GM12878 (cell line): ENCODE data around the gene KCNK1. TPM values are rescaled to one million over a fixed set of nuclear protein-coding genes. Genes with fewer than 3 reads are reported as not detected.

Source experiments
- CEBPB ChIP-seq, 2 experiments: fragments of 150-350 bp in 1 of 2; IDR thresholded peaks; 2 replicates each; pipeline ENCODE4 v1.6.1; 2012 to 2014; ENCODE audit warnings: low read depth in 2 of 2, low read length in 2 of 2, borderline replicate concordance in 1 of 2, inconsistent platforms in 1 of 2
- E2F8 ChIP-seq: fragments of 450-650 bp; IDR thresholded peaks from 2 replicates; pipeline ENCODE4 v1.6.1; 2018; ENCODE audit warnings: mild to moderate bottlenecking, low read depth, moderate library complexity; ENCODE audit not compliant: partially characterized antibody
- ELK1 ChIP-seq: IDR thresholded peaks from 2 replicates; pipeline ENCODE4 v1.6.1; 2012; ENCODE audit warnings: low read depth, low read length, improper control_type of control experiment
- FOXK2 ChIP-seq: fragments of 450-650 bp; IDR thresholded peaks from 2 replicates; pipeline ENCODE4 v1.6.1; 2017; ENCODE audit warnings: mild to moderate bottlenecking, moderate library complexity
- GABPA ChIP-seq: IDR thresholded peaks from 2 replicates; pipeline ENCODE4 v1.6.1; 2014; ENCODE audit warnings: antibody characterized with exemption, low read depth, mild to moderate bottlenecking, inconsistent platforms
- HDAC6 ChIP-seq: fragments of 200-600 bp; sonication (generic); IDR thresholded peaks from one replicate; pipeline ENCODE4 v1.8.0; 2017; ENCODE audit warnings: antibody characterized with exemption; ENCODE audit not compliant: unreplicated experiment
- HDGF ChIP-seq: fragments of 450-650 bp; IDR thresholded peaks from 2 replicates; pipeline ENCODE4 v1.6.1; 2016; ENCODE audit warnings: antibody characterized with exemption
- MTA3 ChIP-seq: IDR thresholded peaks from 2 replicates; pipeline ENCODE4 v1.6.1; 2012; ENCODE audit warnings: low read length, inconsistent platforms, borderline replicate concordance
- MXI1 ChIP-seq: fragments of 150-350 bp; IDR thresholded peaks from 2 replicates; pipeline ENCODE4 v1.6.1; 2011; ENCODE audit warnings: low read depth, mild to moderate bottlenecking, inconsistent platforms, low read length, improper control_type of control experiment
- MYC ChIP-seq: IDR thresholded peaks from 2 replicates; pipeline ENCODE4 v1.6.1; 2011; ENCODE audit warnings: mild to moderate bottlenecking, low read length, moderate library complexity, inconsistent platforms; ENCODE audit not compliant: insufficient read depth, insufficient replicate concordance, insufficient read length, severe bottlenecking
- NR2F1 ChIP-seq: fragments of 450-650 bp; conservative IDR thresholded peaks from 2 replicates; pipeline ENCODE4 v1.6.1; 2017; ENCODE audit warnings: mild to moderate bottlenecking
- PAX5 ChIP-seq: IDR thresholded peaks from 2 replicates; pipeline ENCODE4 v1.6.1; 2011; ENCODE audit warnings: low read depth, low read length, borderline replicate concordance
- RAD51 ChIP-seq: fragments of 450-650 bp; IDR thresholded peaks from 2 replicates; pipeline ENCODE4 v1.6.1; 2016; ENCODE audit warnings: moderate library complexity, mild to moderate bottlenecking, inconsistent platforms
- RCOR1 ChIP-seq: conservative IDR thresholded peaks from 2 replicates; pipeline ENCODE4 v1.6.1; 2012; ENCODE audit warnings: low read depth, low read length, improper control_type of control experiment
- RFX5 ChIP-seq: IDR thresholded peaks from 2 replicates; pipeline ENCODE4 v1.6.1; 2011; ENCODE audit warnings: low read depth, low read length, improper control_type of control experiment
- SIX5 ChIP-seq: IDR thresholded peaks from 2 replicates; pipeline ENCODE4 v1.6.1; 2011; ENCODE audit warnings: mild to moderate bottlenecking, low read depth, low read length, moderate library complexity; ENCODE audit not compliant: severe bottlenecking
- SMAD5 ChIP-seq: IDR thresholded peaks from 2 replicates; pipeline ENCODE4 v1.6.1; 2016; ENCODE audit warnings: antibody characterized with exemption, low read depth
- SMC3 ChIP-seq: IDR thresholded peaks from 2 replicates; pipeline ENCODE4 v1.6.1; 2011; ENCODE audit warnings: low read length, improper control_type of control experiment, borderline replicate concordance
- ZZZ3 ChIP-seq: IDR thresholded peaks from 2 replicates; pipeline ENCODE4 v1.6.1; 2011; ENCODE audit warnings: low read depth; ENCODE audit not compliant: control insufficient read depth, insufficient read length
- polyA plus RNA-seq, 11 experiments: library from polyadenylated mRNA; depleted of rRNA in 4 of 11; unstranded in 6 of 11; stranded (reverse) in 5 of 11; fragments of >200 nt; fragmentation: Nextera tagmentation in 4 of 11; fragmentation: Illumina TruSeq in 1 of 11; extraction: Ambion mirVana in 4 of 11; extraction: Trizol in 1 of 11; gene quantifications; 1 replicate in 1 of 11; 2 replicates in 10 of 11; pipeline versions ENCODE4 v1.2.1 to v1.2.3, GENCODE V29; 2011 to 2016; ENCODE audit warnings: inconsistent platforms in 2 of 11, missing spikeins in 2 of 11, low read depth in 1 of 11
- total RNA-seq, 4 experiments: library from RNA; depleted of rRNA in 3 of 4; stranded (reverse); fragments of >200 nt in 3 of 4; fragmentation: Illumina TruSeq in 1 of 4; extraction: Trizol in 1 of 4; gene quantifications; 2 replicates each; pipeline versions ENCODE4 v1.2.1 to v1.2.3, GENCODE V29; 2013 to 2021
- TF ChIP-seq, protein P1 (sequence below): fragments of 450-650 bp; IDR thresholded peaks from 2 replicates; pipeline ENCODE4 v1.6.1; 2017; ENCODE audit warnings: mild to moderate bottlenecking, moderate library complexity
- TF ChIP-seq, protein P2 (sequence below): fragments of 450-650 bp; IDR thresholded peaks from 2 replicates; pipeline ENCODE4 v1.6.1; 2016; ENCODE audit warnings: mild to moderate bottlenecking
- TF ChIP-seq, protein P3 (sequence below): IDR thresholded peaks from 2 replicates; pipeline ENCODE4 v1.6.1; 2011; ENCODE audit warnings: low read depth, mild to moderate bottlenecking, low read length, moderate library complexity, borderline replicate concordance; ENCODE audit errors: extremely low read depth

The KCNK1 gene
- total and polyA plus RNA-seq, 10 of the 15 experiments (the other 5 are each of a cell fraction or from before 2014, with no cell fraction given): 9.4 to 27.6 (median 15.1) TPM

- TF ChIP-seq GABPA: no peak
- TF ChIP-seq, protein P1, sequence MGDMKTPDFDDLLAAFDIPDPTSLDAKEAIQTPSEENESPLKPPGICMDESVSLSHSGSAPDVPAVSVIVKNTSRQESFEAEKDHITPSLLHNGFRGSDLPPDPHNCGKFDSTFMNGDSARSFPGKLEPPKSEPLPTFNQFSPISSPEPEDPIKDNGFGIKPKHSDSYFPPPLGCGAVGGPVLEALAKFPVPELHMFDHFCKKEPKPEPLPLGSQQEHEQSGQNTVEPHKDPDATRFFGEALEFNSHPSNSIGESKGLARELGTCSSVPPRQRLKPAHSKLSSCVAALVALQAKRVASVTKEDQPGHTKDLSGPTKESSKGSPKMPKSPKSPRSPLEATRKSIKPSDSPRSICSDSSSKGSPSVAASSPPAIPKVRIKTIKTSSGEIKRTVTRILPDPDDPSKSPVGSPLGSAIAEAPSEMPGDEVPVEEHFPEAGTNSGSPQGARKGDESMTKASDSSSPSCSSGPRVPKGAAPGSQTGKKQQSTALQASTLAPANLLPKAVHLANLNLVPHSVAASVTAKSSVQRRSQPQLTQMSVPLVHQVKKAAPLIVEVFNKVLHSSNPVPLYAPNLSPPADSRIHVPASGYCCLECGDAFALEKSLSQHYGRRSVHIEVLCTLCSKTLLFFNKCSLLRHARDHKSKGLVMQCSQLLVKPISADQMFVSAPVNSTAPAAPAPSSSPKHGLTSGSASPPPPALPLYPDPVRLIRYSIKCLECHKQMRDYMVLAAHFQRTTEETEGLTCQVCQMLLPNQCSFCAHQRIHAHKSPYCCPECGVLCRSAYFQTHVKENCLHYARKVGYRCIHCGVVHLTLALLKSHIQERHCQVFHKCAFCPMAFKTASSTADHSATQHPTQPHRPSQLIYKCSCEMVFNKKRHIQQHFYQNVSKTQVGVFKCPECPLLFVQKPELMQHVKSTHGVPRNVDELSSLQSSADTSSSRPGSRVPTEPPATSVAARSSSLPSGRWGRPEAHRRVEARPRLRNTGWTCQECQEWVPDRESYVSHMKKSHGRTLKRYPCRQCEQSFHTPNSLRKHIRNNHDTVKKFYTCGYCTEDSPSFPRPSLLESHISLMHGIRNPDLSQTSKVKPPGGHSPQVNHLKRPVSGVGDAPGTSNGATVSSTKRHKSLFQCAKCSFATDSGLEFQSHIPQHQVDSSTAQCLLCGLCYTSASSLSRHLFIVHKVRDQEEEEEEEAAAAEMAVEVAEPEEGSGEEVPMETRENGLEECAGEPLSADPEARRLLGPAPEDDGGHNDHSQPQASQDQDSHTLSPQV: no peak
- TF ChIP-seq MYC: no peak
- no peak for TF ChIP-seq RCOR1
- TF ChIP-seq ELK1: no peak
- peak; percentile 85 for TF ChIP-seq PAX5
- TF ChIP-seq NR2F1: 0 out of 2 replicates have a peak, but pooled peaks have one; percentile 33
- no peak for TF ChIP-seq SIX5
- TF ChIP-seq, protein P2, sequence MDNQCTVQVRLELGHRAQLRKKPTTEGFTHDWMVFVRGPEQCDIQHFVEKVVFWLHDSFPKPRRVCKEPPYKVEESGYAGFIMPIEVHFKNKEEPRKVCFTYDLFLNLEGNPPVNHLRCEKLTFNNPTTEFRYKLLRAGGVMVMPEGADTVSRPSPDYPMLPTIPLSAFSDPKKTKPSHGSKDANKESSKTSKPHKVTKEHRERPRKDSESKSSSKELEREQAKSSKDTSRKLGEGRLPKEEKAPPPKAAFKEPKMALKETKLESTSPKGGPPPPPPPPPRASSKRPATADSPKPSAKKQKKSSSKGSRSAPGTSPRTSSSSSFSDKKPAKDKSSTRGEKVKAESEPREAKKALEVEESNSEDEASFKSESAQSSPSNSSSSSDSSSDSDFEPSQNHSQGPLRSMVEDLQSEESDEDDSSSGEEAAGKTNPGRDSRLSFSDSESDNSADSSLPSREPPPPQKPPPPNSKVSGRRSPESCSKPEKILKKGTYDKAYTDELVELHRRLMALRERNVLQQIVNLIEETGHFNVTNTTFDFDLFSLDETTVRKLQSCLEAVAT: no peak
- TF ChIP-seq HDAC6: no peak
- no peak for TF ChIP-seq ZZZ3
- no peak for TF ChIP-seq SMAD5
- TF ChIP-seq HDGF: no peak
- TF ChIP-seq CEBPB (IDR thresholded peaks at IDR 0.05; ENCODE audit: borderline replicate concordance in 1 of 2, low read depth in 2 of 2, low read length in 2 of 2): peak in 1 of 2 experiments; percentile 80; a peak in 1 of 4 replicates
- TF ChIP-seq RFX5: no peak
- TF ChIP-seq MTA3: no peak
- no peak for TF ChIP-seq SMC3
- TF ChIP-seq, protein P3, sequence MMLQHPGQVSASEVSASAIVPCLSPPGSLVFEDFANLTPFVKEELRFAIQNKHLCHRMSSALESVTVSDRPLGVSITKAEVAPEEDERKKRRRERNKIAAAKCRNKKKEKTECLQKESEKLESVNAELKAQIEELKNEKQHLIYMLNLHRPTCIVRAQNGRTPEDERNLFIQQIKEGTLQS: no peak
- TF ChIP-seq E2F8: no peak
- no peak for TF ChIP-seq MXI1
- TF ChIP-seq FOXK2: no peak
- TF ChIP-seq RAD51: peak; percentile 9; the same call in 1 of the 2 replicates
Observed at GRCh38 chr1:233675893-233676292, 62.0 kb downstream of the KCNK1 start (continued).
